Activated CD8-positive, alpha-beta memory T cell treated with anti-CD3 and anti-CD28 coated beads, Interleukin-2, amount 50 U/mL, for 24 hours (primary cell): ENCODE results near the gene GDPD5.
A peak's percentile ranks its signal among the peaks of the same experiment; 100 is the strongest.

ENCODE experiments used
- DNase-seq: peaks from one replicate; pipeline ENCODE4 v3.0.0-alpha.2; 2020; ENCODE audit errors: extremely low read depth

The GDPD5 gene

DNA sequence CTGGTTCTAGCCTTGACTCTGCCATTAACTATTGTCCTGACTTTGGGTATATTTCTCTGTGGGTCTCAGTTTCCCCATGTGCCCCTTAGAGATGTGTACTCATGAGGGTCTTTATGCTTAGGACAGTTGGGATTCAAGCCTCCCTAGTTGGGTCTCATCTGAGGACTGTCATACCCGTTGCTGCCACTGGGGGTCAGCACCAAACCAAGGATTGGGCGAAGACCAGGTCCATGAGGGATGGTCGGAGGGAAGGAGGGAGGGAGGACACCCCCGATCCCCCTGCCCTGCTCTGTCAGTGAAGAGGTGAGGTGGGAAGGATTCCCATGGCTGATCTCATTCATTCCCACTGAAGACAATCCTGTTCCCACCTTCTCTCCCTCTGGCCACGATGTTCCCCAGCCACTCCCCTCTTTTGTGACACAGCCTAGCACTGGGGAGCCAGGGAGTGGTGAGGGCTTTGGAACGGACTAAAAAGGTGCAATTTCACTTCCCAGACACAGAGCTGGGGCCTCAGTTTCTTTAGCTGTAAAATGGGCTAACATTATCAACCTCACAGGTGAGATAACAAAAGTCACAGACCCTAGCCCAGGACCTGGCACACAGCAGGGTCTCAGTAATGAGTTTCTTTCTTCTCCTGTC lies 80.3 kb downstream of the GDPD5 start:
- peak; percentile 56 for DNase-seq

DNA sequence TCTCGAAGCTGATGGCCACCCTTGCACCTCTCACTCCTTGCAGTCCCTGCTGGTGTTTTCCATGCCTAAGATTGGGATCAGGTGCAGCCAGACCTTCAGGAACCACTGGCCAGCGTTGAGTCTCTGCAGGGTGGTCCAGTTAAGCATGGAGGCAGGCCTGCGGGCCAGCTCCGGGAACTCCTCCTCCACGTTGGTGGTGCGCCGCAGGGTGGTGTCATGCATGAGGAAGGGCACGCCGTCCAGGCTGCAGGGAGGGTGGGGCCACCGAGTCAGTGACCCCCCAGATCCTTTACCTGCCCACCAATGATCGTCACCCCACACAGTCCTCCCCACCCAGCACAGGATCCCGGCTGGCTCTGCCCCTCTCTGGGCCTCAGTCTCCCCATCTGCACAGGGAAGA lies 82.7 kb downstream of the GDPD5 start:
- DNase-seq: no peak

- no peak for DNase-seq
Measured at GRCh38 chr11:75442161-75442885, 83.4 kb downstream of the GDPD5 start.

- DNase-seq: no peak
Measured at GRCh38 chr11:75441804-75442132, 84.0 kb downstream of the GDPD5 start.

DNA sequence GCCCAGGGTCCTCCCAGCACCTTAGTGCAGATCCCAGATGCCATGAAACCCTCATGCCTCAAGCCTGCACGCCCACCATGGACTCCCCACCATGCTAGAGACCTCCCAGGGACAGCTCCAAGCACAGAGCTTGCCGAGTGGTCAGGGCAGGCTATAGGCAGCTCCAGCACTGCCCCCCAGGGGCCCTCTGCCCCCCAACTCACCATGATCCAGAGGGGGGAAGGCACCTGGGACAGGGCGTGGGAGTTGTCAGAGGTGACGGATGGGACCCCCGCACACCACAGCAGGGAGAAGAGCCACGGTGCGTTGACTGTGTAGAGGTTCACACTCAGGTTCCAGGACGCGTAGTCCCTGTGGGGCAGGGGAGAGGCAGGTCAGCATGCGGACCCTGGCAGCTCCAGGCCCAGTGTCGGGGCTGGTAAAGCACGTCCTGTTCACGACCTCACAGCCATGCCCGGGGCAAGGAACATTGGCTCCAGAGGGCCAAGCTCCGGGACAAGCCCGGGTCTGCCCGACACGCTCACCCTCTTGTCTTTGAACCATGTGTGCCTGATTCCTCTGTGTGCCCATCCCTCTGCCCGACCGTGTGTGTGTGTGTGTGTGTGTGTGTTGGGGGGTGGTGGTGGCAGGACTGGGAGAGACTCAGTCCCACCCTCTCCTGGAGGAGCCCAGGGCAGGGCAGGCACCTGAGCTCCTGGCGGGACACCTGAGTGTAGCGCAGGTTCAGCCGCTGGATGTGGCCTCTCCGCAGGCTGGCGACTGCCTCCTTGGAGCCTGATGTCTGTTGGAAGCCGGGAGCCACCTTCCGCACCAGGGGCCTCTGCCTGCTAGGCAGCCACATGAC lies 84.6 kb downstream of the GDPD5 start:
- no peak for DNase-seq

DNA sequence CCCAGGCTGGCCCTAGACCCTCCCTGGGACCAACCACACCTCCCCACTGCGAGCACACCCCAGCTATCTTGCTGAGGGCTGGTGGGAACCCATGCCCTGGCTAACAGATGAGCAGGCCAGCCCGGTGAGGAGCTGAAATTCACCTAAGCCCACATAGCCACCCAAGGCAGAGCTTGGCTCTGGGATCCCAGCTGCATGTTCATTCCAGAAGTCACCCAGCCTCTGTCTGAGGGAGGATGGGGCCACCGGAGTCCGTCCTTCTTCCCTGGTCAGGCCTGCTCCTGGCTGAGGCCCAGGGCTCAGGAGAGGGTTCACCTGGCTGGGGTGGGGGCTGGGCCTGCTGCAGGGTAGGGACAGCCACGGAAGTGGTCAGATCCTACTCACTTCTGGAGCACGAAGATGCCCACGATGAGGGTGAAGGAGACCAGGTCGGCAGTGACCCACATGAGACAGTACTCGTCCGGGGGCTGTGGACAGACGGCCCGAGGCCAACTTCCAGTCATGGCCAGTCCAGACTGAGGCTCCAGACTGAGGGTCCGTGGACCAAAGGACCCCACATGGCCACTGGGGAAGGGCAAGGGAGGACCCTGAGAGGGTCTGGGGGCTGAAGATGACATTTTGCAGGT lies 86.1 kb downstream of the GDPD5 start:
- DNase-seq: no peak

DNA sequence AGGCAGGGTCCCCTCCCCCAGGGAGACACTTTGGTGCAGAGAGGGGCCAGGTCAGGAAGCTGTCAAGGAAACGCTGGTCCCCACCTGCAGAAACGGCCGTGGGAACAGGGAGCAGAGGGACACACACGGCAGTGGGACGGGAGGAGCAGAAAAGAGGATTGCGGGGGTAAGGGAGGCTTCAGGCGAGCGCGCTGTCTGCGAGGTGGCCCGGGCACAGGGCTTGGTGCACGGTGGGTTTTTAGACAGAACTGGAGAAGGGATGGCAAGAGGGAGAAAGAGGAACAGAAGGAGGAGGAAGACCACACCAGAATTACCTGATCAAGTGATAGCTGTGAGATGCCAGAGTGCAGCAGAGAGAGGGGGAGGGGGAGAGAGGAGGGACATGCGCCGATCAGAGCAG lies 86.7 kb downstream of the GDPD5 start:
- no peak for DNase-seq

DNA sequence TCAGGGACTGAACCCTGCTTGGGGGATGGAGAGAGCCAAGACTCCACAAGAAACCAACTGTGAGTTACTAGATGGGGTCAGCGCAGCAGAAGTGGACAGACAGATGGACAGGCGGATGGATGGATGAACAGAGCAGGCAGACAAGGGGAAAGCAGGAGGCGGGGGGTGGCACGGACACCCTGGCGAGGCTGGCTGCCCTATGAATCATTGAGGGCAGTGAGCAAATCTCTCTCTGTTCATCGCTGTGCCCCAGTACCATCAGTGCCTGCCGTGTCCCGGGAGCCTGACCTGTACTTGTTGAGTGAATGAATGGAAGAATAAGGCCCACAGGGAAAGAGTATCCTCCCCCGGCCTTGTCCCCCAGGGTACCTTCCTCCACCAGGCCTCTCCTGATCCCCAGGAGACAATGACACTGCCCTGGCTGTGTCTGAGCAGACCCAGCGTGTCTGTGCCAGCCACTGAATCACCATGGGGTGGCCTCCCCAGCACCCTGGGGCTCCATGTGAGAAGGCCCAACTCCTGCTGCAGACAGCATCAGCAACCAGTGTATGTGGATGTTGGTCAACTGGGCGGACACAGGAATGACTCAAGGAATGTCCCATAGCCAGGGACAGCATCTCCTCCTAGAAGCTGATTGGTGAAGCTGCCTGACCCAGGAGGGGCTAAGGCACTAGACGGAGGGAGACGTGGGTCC lies 87.6 kb downstream of the GDPD5 start:
- no peak for DNase-seq

DNA sequence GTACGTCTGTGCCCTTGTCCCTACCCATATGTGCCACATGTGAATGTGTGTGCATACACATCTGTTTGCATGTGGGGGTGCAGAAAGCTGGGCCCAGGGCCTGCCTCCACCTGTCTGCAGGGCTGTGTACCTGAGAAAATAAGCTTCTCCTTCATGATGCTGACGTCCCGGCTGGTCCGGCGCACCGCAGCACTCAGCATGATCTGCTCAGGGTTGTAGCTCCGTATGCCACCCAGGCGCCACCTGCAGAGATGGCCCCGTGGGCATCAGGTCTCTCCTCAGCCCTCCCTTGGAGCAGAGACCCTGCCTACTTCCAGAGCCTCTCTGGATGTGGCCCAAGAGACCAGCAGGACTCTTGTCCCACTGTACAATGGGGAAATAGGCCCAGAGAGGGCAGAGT lies 88.9 kb downstream of the GDPD5 start:
- no peak for DNase-seq

GRCh38 chr11:75435571-75435925 lies 90.2 kb downstream of the GDPD5 start:
- DNase-seq: no peak

DNA sequence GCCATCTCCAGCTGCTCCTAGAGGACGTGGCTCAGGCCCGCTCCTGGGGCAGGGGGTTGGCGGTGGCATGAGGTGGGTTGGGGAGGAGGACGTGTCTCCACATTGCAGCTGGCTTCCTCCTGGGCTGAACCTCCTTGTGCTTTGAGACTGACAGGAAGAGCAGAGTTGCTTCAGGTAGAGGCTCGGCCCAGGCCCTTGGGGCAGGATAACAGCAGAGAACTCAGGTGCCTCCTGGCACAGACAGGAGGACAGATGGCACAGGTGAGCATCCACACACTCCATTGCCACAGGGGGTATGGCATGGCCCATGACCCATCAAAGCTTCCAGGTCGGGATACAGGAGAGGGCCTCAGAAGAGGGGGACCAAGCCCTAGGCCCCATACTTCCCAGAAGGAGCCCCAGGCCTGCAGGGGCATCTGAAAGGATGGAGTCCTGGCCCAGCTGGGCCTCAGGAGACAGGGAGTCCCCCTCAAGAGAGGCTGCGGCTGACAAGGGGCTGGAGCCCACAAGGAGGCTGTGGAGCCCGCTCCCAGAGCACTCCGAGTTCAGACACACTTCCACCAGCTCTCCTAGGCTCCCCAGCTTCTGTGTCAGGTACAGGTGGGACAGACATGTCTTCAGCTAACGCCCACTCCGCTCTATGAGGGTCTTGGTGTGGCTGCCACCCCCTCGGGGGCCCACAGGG lies 90.7 kb downstream of the GDPD5 start:
- no peak for DNase-seq

DNA sequence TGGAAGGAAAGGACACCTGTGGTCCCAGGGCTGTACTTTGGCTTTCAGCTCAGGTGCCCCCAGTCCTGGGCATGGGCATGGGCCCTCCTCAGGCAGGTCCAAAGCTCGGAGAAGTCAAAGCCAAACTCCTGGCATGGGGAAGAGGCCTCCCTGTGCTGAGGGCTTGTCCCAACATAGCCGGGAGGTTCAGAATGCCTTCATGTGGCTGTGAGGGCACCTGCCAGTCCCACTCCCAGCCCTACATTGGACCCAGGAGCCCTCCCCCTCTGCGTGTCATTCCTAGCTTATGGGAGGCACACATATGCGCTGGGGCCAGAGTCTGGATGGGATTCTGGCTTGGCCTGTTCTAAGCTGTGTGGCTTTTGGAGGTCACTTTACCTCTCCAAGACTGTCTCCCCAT lies 91.7 kb downstream of the GDPD5 start:
- no peak for DNase-seq

- no peak for DNase-seq
Measured at GRCh38 chr11:75433443-75433842, 92.3 kb downstream of the GDPD5 start.

DNA sequence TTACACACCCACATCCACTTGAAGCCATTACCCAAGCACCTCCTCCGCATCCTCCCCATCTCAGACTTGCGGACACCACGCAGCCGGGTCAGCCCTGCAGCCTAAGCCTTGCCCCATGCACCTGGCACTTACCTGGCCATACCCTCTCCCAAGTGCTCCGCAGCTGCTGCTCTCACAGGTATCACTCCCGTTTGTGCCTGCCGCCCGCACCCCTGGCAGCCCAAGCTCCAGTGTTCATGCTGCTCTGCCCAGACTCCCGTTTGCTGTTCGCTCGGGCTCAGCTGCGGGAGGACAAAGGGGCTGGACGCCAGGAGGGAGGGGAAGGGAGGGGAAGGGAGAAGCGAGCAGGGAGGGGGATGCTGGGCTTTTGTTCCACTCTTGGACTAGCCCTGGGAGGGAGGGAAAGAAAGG lies 92.8 kb downstream of the GDPD5 start, which contains the start of gene KLHL35:
KLHL35 (minus strand) TSS at position 293 of the 411 bp plus-strand sequence. CDS start 2,574 bp downstream, outside the sequence.
- DNase-seq: no peak

DNA sequence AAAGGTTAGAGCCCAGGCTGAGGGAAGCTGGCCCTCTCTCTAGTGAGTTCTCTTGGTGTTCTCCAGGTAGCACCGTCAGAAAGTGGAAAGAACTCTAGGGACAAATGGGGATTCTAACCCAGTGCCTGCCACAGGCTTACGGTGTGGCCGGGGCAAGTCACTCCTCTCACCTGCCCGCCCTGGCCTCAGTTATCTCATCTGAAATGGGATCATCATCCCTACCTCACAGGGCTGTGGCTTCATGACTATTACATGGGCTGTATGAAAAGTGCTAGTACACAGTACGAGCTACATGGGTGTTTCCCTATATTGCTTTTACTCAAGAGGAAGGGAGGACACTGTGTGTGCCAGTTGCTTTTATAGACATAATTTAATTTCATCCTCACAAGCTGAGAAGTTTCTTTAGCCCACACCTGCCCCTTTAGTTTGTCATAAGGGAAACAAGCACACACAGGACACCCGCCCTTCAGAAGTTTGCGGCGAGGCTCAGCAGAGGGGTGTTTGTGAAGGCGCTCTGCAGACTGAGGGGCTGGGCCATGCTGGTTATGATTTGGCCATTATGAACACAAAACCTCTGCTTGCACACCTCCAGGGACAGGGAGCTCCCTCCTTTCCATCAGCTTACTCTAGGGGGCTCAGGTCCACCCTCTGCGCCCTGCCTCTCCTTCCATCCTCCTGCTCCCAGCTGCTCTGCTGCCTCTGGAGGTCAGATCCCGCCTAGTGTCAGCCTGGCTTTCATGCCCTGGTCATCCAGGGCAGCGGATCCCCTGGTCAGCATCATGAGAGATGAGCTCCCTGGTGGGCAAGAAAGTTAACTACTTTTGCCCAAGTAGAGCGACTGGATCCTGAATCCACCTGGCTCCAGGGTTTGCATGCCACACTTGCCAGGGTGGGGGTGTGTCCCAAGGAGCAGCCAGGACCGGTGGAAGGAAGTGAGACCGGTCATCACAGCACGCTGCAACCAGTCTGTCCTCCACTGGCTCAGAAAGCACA lies 93.9 kb downstream of the GDPD5 start:
- no peak for DNase-seq

DNA sequence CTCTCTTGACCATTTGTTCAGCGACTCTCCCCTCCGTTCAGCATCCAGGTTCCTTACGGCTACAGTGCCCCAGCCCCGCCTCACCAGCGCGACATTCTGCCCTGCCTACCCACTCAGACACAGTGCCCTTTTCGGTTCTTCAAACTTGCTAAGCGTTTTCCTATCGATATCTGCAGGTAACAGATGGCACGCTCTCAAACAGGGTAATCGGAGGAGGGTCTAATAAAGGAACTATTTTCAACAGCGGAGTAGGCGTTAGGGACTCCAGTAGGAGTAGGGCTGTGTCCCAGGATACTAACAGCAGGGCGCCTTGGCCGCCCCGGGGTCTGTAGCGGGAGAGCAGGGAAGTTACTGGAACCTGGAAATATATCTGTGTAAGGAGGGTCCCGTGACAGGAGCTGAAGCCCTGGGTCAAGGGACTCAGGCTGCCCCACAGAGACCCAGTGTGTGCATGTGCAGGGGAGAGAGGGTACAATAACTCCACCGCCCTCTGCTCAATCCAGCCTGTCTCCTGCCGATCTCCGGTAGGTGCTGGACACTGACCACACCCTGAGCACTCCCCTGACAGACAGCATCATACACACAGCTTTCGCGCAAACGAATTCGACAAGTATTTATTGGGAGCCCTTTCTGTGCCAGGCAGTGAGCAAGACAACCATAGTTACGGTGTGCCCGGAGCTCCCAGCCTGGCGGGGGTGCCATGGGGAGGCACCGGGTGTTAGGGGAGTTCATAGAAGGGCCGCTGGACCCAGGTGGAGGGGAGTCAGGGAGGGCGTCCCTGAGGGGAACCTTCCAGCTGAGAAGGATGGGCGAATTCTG lies 94.8 kb downstream of the GDPD5 start:
- no peak for DNase-seq

DNA sequence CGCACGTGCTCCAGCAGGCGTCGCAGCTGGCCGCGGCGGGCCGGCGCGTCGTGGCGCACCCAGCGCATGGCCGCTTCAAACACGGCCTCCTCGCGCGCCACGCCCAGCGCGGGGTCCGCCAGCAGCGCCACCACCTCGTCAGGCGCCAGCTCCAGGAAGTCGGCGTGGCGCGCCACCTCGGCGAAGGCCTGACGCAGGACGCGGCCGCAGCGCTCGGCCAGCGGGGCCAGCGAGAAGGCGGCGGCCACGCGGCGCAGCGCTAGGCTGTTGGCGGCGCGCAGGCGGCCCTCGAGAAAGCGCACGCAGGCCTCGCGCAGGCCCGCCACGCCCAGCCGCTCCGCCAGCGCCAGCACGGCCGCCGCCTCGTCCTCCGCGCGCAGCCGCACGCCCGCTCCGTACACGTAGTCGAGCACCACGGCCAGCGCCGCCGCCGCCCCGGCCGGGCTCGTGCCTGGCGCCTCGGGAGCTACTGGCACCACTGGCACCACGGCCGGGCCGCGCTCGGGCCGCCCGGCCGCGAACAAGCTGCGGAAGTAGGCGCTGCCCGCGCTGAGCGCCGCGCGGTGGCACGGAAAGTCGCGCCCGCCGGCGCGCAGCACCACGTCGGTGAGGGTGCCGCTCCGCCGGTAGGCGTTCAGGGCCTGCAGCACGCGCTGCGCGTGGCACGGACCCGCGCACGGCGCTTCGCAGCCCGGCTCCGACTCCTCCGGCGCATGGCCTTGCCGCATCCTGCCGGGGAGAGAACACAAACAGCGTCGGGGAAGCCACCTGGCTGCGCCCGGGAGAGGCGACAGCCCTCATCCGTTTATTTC lies 95.6 kb downstream of the GDPD5 start:
- DNase-seq: no peak

GRCh38 chr11:75429641-75429901 lies 96.2 kb downstream of the GDPD5 start:
- no peak for DNase-seq
